Measurements from ENCODE around the gene PTGES3.

- TF ChIP-seq POLR2A (IDR thresholded peaks at IDR 0.05) (no peak), CTCF (IDR thresholded peaks at IDR 0.05) (no peak)
These were observed 30.4 kb downstream of the PTGES3 start for GRCh38 chr12:56657416-56658379.
